GM12892 (cell line): ENCODE results near the gene SLC6A4.

Experiments used
- DNase-seq: peaks from one replicate; pipeline ENCODE4 v3.0.0; 2011; ENCODE audit not compliant: insufficient read length
- FAIRE-seq: peaks from 2 replicates; lab custom pipeline; 2011; peaks lifted over from hg19 to GRCh38; lab: Jason Lieb, UNC
- POLR2A ChIP-seq: IDR thresholded peaks from 2 replicates; pipeline ENCODE4 v1.6.1; 2011; ENCODE audit warnings: low read depth, low read length, control low read depth
- POLR2AphosphoS5 ChIP-seq: IDR thresholded peaks from 2 replicates; pipeline ENCODE4 v1.6.1; 2011; ENCODE audit warnings: low read depth, low read length, control low read depth
- TAF1 ChIP-seq: IDR thresholded peaks from 2 replicates; pipeline ENCODE4 v1.6.1; 2011; ENCODE audit warnings: low read depth, mild to moderate bottlenecking, control low read depth, low read length, borderline replicate concordance

SLC6A4 gene

DNA sequence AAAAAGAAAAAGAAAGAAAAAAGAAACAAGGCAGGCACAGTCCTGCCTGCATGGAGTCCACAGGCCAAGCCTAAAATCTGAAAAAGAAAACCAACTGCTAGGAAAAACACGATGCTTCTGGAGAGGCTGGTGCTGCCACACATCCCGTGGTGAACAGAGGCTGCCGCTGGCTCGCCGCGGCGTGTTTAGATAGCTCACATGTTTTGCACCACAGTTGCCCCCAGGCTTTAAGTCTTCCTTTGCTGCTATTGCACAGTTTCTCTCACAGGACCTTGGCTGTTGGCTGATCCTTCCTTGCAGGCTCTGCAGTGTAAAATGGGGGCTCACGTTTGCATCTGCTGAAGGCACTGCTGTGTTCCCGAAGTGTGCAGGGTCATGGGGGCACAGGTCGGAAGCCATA is 8.6 kb downstream of the SLC6A4 start:
- TF ChIP-seq TAF1 (no peak), POLR2AphosphoS5 (no peak), POLR2A (no peak)
- no peak for DNase-seq
- no peak for FAIRE-seq

DNA sequence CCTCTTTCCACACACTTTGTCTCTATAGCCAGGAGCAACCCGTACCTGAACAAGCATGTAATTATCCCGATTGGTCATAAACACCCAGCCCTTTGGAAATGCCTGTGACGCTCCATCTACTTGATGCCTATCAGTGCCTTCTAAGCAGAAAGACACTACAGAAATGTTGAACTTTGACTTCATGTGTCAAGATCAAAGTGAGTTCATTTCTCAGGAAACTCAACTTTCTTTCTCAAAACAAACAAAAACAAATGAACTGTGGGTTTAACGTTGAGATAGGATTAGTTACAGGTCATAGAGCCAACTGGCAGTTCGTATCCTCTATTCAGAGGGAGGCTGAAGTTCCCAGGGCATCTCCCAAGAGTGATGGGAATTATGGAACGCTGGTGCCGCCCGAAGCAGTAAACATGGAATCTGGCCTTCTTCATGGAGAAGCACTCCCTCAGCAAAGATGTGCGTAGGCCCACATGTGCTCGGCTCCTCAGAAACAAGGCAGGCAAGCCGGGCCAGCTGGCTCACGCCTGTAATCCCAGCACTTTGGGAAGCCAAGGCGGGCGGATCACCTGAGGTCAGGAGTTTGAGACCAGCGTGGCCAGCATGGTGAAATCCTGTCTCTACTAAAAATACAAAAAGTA is 9.5 kb downstream of the SLC6A4 start:
- no peak for DNase-seq
- TF ChIP-seq TAF1, result no peak
- no peak for TF ChIP-seq POLR2AphosphoS5
- no peak for TF ChIP-seq POLR2A
- FAIRE-seq, result no peak

DNA sequence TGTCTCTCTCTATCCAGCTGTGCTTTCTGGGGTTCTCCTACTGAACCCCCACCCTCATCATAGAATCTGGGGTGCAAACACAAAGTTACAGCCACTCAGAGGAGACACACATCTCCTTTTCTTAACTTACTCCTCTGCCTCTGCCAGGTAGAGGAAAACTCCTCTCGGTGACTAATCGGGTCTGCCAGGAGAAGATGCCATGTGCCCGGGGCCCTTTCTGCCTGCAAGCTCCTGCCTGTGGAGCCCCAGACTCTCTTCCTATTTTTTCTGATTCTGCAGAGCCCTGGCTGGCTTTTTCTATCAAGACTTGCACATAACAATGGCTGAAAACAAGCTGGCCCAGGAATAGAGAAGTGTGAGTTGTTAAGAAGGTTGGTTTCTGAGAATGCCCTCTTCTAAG is 10.4 kb downstream of the SLC6A4 start:
- no peak for DNase-seq
- FAIRE-seq, result no peak
- no peak for TF ChIP-seq POLR2AphosphoS5

DNA sequence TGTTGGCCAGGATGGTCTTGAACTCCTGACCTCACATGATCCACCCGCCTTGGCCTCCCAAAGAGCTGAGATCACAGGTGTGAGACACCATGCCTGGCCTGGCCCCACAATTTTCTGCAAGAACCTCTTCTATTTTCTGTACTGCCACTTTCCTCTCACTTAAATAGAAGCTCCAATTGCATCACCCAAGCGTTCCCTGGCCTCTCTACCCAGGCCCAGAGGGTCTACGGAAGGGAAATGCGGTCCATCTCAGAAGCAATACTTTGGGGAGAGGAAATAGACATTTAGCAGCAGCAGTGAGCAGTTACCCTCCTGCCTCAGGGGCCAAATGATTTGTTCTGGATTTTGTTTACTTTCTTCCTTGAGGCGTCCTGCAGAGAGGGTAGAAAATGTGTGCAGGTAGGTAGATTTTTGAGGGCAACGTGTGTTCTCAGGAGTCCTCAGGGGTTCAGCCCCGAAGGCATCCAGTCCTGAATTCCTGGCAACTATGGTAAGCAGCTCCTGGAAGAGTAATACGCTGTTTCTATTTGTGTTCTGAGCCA is 11.0 kb downstream of the SLC6A4 start:
- no peak for FAIRE-seq
- DNase-seq, result no peak
- TF ChIP-seq POLR2AphosphoS5 (no peak), TAF1 (no peak), POLR2A (no peak)

DNA sequence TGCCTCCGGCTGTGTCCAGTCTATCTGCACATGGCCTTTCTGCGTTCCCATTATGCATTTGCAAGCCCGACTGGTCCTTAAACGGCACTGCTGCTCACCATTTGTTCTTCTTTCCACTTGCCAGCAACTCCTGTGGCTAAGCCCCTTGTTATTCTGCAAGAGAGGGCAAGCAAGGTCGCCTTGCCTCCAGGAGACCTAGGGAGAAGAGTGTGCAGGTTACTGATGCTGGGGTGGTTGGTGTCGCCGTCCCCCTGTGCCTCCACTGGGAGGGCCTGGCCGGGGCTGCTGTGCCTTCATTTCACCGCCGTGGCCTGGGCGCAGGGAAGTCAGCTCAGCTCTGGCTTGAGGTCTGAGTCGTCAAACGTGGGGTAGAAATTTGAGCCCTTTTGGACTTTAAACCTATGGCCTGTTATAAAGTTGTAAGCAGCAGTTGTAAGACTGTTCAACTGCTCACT is 12.7 kb downstream of the SLC6A4 start:
- TF ChIP-seq TAF1 (no peak), POLR2AphosphoS5 (no peak), POLR2A (no peak)
- DNase-seq (no peak), FAIRE-seq (no peak)

DNA sequence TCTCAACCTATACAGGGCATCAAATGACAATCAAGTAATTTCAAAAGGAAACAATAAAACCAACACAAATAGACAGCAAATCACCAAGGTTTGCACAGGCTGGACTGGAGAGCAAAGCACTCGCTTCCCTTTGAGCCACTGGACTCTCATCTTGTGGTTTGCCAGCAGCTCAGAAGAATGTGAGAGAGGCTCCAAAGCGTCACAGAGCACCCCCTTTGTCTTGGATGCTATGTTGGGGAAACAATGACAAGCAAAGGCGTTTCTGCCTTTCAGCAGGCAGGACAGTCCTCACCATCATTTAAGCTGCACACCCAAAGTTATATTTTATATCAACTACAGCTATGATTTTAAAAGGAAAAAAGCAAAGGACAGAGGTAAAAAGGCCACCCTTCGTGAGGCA is 13.2 kb downstream of the SLC6A4 start:
- DNase-seq (no peak), FAIRE-seq (no peak)
- TF ChIP-seq POLR2AphosphoS5, result no peak
- no peak for TF ChIP-seq POLR2A
- TF ChIP-seq TAF1, result no peak

DNA sequence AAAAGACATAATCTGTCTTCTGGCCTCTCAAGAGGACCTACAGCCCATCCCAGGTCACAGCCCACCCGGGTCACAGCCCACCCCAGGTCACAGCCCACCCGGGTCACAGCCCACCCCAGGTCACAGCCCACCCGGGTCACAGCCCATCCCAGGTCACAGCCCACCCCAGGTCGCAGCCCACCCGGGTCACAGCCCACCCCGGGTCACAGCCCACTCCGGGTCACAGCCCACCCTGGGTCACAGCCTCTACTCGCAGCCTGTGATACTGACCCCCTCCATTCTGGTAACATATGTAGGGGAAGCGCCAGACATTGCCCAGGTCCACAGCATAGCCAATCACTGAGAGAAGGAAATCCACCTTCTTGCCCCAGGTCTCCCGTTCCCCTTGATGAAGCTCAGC is 14.2 kb downstream of the SLC6A4 start:
- TF ChIP-seq POLR2AphosphoS5, result no peak
- TF ChIP-seq POLR2A, result no peak
- TF ChIP-seq TAF1, result no peak
- DNase-seq (no peak), FAIRE-seq (no peak)

DNA sequence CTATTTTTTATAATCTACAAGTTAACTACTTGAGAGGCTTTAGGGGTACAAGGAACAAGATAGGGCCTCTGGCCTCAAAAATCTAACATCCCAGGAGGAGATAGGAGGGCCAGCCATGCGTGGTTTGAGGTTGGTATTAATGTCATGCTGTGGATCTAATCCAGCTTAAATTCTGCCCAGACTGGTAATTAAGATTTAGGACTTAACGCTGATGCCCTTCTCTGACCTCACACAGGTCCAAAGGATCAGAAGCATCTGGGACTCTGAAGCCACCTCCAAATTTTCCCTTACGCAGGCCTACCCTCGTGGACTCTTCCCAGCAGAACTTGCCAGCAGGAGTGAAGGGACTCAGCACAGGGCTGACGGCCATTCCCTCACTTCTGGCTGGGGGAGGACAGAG is 15.1 kb downstream of the SLC6A4 start:
- FAIRE-seq, result no peak
- no peak for TF ChIP-seq POLR2A
- TF ChIP-seq POLR2AphosphoS5, result no peak
- no peak for TF ChIP-seq TAF1

DNA sequence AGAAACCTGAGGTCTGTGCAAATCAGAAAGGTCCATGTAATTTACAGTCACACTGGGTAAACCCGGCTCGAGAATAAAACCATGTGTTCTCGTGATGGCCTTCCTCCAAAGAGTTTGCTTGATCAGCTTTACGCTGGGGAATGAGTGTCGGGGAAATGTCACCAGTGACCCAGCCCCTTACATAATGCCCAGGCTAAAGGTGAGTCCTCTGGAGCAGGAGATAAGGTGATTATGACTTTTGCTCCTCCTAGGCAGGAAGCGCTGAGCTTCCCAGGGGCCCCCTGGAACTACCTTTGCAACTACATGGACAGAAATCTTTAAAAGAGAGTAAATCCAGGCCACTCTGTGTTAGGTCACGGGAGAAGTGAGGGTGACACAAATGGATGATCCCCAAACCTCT is 15.7 kb downstream of the SLC6A4 start:
- no peak for TF ChIP-seq POLR2A
- no peak for TF ChIP-seq POLR2AphosphoS5
- no peak for TF ChIP-seq TAF1
- FAIRE-seq (no peak), DNase-seq (no peak)

More for the DNA sequence above, 15.1 kb downstream of the SLC6A4 start:
- no peak for DNase-seq

DNA sequence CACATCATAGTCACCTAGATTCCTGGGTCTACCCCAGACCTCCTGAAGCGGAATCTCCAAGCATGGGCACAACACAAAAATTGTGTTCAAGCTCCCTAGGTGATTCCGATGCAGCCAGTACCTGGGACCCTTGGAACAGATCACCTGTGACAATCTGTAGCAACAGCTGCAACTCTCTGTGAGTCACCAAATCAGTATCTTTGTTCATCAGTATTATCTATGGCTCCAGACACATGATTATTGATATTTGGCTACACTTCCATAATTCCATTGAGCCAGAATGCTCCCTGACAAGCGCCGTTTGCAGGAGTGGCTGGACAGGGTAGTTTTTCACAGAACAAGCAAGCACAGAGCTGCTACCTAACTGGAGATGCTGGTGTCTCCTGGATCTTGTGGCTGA is 16.2 kb downstream of the SLC6A4 start:
- DNase-seq (no peak), FAIRE-seq (no peak)
- no peak for TF ChIP-seq POLR2AphosphoS5
- no peak for TF ChIP-seq TAF1
- TF ChIP-seq POLR2A, result no peak

DNA sequence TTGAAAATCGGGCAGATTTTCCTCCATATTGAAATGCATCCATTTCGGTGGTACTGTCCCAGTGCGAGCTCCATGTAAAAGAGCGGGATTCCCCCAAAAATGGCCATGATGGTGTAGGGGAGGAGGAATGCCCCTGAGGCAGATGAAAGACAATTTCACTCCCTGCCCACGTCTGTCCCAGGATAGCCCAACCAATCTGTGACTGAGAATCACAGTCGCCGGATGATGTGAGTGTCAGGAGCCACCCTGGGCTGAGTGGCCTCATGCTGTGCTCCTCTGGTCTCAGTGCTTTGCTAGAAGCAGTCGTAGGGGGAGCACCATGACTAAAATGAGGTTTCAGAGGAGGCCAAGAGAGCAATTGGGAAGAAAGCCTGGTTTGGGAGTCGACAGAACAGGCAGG is 16.7 kb downstream of the SLC6A4 start:
- TF ChIP-seq POLR2AphosphoS5 (no peak), TAF1 (no peak), POLR2A (no peak)
- DNase-seq (no peak), FAIRE-seq (peak; percentile 89)

DNA sequence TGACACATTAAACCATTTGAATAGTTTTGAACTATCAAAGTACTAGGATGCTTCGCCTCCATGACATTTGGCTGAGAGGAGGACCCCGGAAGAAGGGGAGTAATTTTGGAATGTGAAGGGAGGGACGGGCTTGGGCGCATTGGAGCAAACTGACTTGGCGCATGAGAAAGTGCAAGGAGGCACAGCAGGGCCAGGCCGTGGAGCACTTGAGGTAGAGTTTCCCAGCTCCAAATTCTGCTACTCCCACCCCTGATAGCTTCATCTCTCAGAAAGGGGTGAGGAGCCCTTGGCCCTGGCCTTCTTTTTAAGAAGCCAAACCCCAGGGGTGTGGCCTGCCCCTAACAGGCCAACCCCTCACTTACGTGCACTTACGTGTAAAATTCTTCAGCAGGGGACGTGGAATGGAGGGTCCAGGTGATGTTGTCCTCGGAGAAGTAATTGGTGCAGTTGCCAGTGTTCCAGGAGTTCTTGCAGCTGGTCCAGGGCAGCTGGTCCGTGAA is 17.7 kb downstream of the SLC6A4 start:
- no peak for DNase-seq
- no peak for FAIRE-seq
- TF ChIP-seq POLR2AphosphoS5 (no peak), POLR2A (no peak), TAF1 (no peak)

DNA sequence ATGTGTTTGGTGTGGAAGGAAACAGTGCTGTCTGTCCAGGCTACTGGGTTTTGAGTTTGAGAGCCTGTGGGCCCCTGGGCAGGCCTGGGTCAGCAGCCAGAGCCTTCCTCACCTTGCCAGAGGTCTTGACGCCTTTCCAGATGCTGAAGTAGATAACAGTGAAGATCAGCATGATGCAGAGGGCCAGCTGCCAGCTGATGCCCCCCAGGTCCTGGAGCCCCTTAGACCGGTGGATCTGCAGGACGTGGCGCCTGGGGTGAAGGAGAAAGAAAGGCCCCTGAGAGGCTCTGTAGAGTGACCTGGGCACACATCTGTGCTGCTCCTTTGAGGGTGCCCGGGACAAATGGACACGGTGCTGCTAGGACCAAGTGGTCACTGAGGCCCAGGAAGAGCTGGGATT is 18.4 kb downstream of the SLC6A4 start:
- DNase-seq, result no peak
- FAIRE-seq, result no peak
- TF ChIP-seq POLR2AphosphoS5 (no peak), TAF1 (no peak), POLR2A (no peak)
